PC-9 (cell line): Measurements from ENCODE around the gene LGALS1. TPM values are rescaled to one million over a fixed set of nuclear protein-coding genes. Genes with fewer than 3 reads are reported as not detected.

Experiments used
- BruUV-seq: library from RNA; stranded (reverse); fragments of 400-500 nt; replicated peaks from 2 replicates; lab custom pipeline; 2021; lab: Mats Ljungman, UMichigan
- CTCF ChIA-PET: fragments of 300-600 bp; sonication (Branson Sonifier 250); formaldehyde crosslinking; loops from one replicate; lab custom pipeline; 2022; ENCODE audit warnings: antibody characterized with exemption; lab: Charles Lee
- POLR2A ChIA-PET: fragments of 300-600 bp; sonication (Branson Sonifier 250); formaldehyde crosslinking; loops from one replicate; lab custom pipeline; 2022; ENCODE audit warnings: antibody characterized with exemption; ENCODE audit not compliant: unreplicated experiment; lab: Charles Lee
- DNase-seq, 2 experiments: peaks; one replicate each; pipeline versions ENCODE4 v3.0.0 to v3.0.0-alpha.2; 2015 to 2022; ENCODE audit warnings: mixed read lengths in 1 of 2
- H2AFZ ChIP-seq: fragments of 200-600 bp; sonication (generic); 2 replicates; pipeline ENCODE4 v1.8.1; 2017; ENCODE audit warnings: antibody characterized with exemption
- H3F3A ChIP-seq: fragments of 200-600 bp; sonication (generic); 2 replicates; pipeline ENCODE4 v1.8.1; 2017; ENCODE audit warnings: antibody characterized with exemption, mild to moderate bottlenecking, low read depth; ENCODE audit not compliant: insufficient read depth
- H3K27ac ChIP-seq: fragments of 200-600 bp; sonication (generic); 2 replicates; pipeline ENCODE4 v1.6.1; 2016; ENCODE audit warnings: mixed run types
- H3K27me3 ChIP-seq: fragments of 200-600 bp; sonication (generic); 2 replicates; pipeline ENCODE4 v1.6.1; 2016; ENCODE audit warnings: low read depth, mixed run types; ENCODE audit not compliant: insufficient read depth
- H3K36me3 ChIP-seq: fragments of 200-600 bp; sonication (generic); 2 replicates; pipeline ENCODE4 v1.6.1; 2016; ENCODE audit warnings: low read depth, mixed run types
- H3K4me1 ChIP-seq: fragments of 200-600 bp; sonication (generic); replicated peaks from 2 replicates; pipeline ENCODE4 v1.6.1; 2016; ENCODE audit warnings: mixed run types; ENCODE audit not compliant: insufficient read depth
- H3K4me2 ChIP-seq: fragments of 200-600 bp; sonication (generic); 2 replicates; pipeline ENCODE4 v1.6.1; 2017; ENCODE audit warnings: mixed run types
- H3K4me3 ChIP-seq: fragments of 200-600 bp; sonication (generic); 2 replicates; pipeline ENCODE4 v1.6.1; 2016; ENCODE audit warnings: mixed run types
- H3K79me2 ChIP-seq: fragments of 200-600 bp; sonication (generic); 2 replicates; pipeline ENCODE4 v1.6.1; 2017; ENCODE audit warnings: low read depth, mixed run types
- H3K9me2 ChIP-seq: fragments of 200-600 bp; sonication (generic); 2 replicates; pipeline ENCODE4 v1.8.1; 2017; ENCODE audit warnings: mild to moderate bottlenecking; ENCODE audit not compliant: insufficient read depth
- H3K9me3 ChIP-seq: fragments of 200-600 bp; sonication (generic); 2 replicates; pipeline ENCODE4 v1.8.1; 2016; ENCODE audit warnings: low read depth; ENCODE audit not compliant: insufficient read depth
- H4K20me1 ChIP-seq: fragments of 200-600 bp; sonication (generic); 2 replicates; pipeline ENCODE4 v1.8.1; 2017; ENCODE audit not compliant: insufficient read depth
- EZH2 ChIP-seq: fragments of 200-600 bp; sonication (generic); IDR thresholded peaks from 2 replicates; pipeline ENCODE4 v1.8.0; 2017; ENCODE audit warnings: antibody characterized with exemption, low read depth
- intact Hi-C: fragments of 100-400 bp; cut with micrococcal nuclease; formaldehyde crosslinking; loops from one replicate; pipeline ENCODE4 v1.10.0; 2022; ENCODE audit not compliant: unreplicated experiment
- total RNA-seq: library from RNA; stranded (reverse); gene quantifications from 2 replicates; pipeline ENCODE4 v1.2.3, GENCODE V29; 2021
- TF ChIP-seq, protein P1 (sequence below): fragments of 200-600 bp; sonication (generic); conservative IDR thresholded peaks from 2 replicates; pipeline ENCODE4 v1.6.1; 2017; ENCODE audit warnings: mixed run types, antibody characterized with exemption, mild to moderate bottlenecking, moderate library complexity

LGALS1 gene
- total RNA-seq, 1 experiment from 2014 or later, result 791 TPM

DNA sequence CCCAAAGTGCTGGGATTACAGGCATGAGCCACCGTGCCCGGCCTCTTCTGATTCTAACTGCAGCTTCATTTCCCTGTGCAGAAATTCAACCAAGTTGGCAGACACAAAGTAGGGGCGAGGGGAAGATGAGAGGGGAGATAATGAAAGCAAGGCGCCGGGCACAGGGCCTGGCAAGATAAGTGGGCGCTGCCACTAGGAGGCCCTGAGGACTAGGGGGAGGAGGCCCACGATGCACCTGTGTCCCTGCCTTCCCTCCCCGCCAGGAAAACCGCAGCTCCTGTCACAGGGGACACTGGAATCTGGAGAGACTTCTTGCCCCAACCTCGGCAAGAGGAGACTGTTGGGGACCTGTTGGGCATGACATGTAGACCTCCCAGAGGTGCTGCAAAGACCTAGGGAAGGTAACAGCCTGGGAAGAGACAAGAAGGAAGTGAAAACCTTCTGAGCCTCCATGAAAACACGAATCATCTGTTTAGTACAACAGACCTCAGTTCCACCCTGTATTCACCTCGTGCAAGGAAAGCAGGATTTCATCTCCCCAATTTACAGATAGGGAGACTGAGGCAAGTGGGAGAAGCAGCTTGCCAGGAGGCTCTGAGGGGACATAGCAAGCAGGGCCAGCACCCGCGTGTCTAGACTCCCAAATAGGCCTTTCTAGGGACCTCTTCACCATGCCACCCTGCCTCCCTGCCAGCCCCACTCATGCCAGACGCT lies 3.1 kb upstream of the LGALS1 start:
- H3K27ac ChIP-seq, result no peak overlapping the region
- POLR2A ChIA-PET, result interaction anchor here (0.6 to 0.7 kb wide), 2 partner anchors 10 to 24 kb away, joined by 3 to 5 read pairs; no protein-coding TSS in a partner anchor
- no peak for TF ChIP-seq EZH2
- TF ChIP-seq, protein P1, sequence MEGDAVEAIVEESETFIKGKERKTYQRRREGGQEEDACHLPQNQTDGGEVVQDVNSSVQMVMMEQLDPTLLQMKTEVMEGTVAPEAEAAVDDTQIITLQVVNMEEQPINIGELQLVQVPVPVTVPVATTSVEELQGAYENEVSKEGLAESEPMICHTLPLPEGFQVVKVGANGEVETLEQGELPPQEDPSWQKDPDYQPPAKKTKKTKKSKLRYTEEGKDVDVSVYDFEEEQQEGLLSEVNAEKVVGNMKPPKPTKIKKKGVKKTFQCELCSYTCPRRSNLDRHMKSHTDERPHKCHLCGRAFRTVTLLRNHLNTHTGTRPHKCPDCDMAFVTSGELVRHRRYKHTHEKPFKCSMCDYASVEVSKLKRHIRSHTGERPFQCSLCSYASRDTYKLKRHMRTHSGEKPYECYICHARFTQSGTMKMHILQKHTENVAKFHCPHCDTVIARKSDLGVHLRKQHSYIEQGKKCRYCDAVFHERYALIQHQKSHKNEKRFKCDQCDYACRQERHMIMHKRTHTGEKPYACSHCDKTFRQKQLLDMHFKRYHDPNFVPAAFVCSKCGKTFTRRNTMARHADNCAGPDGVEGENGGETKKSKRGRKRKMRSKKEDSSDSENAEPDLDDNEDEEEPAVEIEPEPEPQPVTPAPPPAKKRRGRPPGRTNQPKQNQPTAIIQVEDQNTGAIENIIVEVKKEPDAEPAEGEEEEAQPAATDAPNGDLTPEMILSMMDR, result no peak
- H4K20me1 ChIP-seq, result no peaks in the 10 kb centered on the region
- H3K4me1 ChIP-seq, result peaks cover 41% of the 10 kb centered on the region
- no peak overlapping the region for H3K4me3 ChIP-seq
- H3K27me3 ChIP-seq, result no peaks in the 10 kb centered on the region
- no peaks in the 10 kb centered on the region for H3K9me3 ChIP-seq
- no TSS peak for BruUV-seq
- no peaks in the 10 kb centered on the region for H3K9me2 ChIP-seq
- H2AFZ ChIP-seq, result no peak overlapping the region
- CTCF ChIA-PET, result interaction anchor here (0.6 kb wide), 1 partner anchor 127 kb away, joined by 6 read pairs; no protein-coding TSS in a partner anchor
- no peak overlapping the region for H3K4me2 ChIP-seq
- intact Hi-C loops, result loop anchor here (10.0 kb wide), 1 partner anchor 128 kb away; no protein-coding TSS in a partner anchor
- H3K36me3 ChIP-seq, result no peaks in the 10 kb centered on the region
- H3F3A ChIP-seq, result peaks cover 50% of the 10 kb centered on the region
- no peak for DNase-seq
- H3K79me2 ChIP-seq, result 0 out of 2 replicates have a peak, but pooled peaks cover 3% of the 10 kb centered on the region

DNA sequence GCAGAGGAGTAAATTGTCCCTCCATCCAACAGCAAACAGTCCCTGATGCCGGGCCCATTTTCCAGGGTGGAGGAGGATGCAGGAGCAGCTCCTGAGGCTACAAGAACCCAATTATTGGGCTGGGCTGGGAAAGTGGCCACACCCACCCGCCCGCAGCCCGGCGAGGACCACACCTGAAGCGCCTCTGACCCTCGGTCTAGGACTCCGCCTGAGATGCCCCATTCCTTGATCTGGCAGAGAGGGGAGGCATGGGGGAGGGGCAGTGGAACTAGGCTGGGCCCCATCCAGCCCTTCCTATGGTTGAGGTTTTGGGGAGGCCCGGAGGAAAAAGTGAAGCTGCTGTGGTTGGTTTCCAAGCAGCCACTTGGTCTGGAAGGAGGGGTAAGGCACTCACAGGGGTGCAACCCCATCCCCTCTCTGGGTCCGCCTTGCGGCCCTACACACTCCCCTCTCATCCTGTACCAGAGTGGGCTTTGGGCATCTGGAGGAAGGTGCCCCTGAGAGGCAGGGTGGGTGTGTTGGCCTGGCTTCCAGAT lies 2.4 kb upstream of the LGALS1 start:
- TF ChIP-seq EZH2, result no peak
- ChIA-PET POLR2A (no interaction called here), CTCF (no interaction called here)
- no peak for DNase-seq
- Histone ChIP-seq H4K20me1 (no peaks in the 10 kb centered on the region), H3K36me3 (no peaks in the 10 kb centered on the region), H3K4me3 (no peak overlapping the region), H3K9me2 (no peaks in the 10 kb centered on the region), H3K27me3 (no peaks in the 10 kb centered on the region), H3K4me1 (peaks cover 43% of the 10 kb centered on the region), H2AFZ (no peak overlapping the region), H3K9me3 (no peaks in the 10 kb centered on the region), H3K27ac (no peak overlapping the region), H3K4me2 (no peak overlapping the region), H3F3A (peaks cover 46% of the 10 kb centered on the region), H3K79me2 (no peaks in the 10 kb centered on the region)
- BruUV-seq, result no TSS peak
- intact Hi-C loops, result loop anchor here (10.0 kb wide), 1 partner anchor 128 kb away; no protein-coding TSS in a partner anchor

DNA sequence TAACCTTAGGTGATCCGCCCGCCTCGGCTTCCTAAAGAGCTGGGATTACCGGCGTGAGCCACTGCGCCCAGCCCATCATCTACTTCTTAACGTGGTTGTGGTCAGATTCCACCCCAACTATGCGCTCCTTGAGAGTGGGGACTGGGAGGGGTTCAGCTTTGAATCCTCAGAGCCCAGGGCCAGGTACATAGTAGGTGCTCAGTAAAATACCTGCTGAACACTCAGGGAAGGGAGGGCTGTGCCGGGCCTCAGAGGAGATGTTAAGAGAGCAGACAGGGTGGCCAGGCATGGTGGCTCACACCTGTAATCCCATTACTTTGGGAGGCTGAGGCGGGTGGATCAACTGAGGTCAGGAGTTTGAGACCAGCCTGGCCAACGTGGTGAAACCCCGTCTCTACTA lies 1.2 kb upstream of the LGALS1 start:
- no peaks in the 10 kb centered on the region for H4K20me1 ChIP-seq
- no peaks in the 10 kb centered on the region for H3K27me3 ChIP-seq
- H2AFZ ChIP-seq, result no peak overlapping the region
- no peaks in the 10 kb centered on the region for H3K9me2 ChIP-seq
- H3K4me1 ChIP-seq, result peaks cover 46% of the 10 kb centered on the region
- ChIA-PET CTCF (interaction anchor here (0.6 kb wide), 1 partner anchor 57 kb away, joined by 4 read pairs; no protein-coding TSS in a partner anchor), POLR2A (no interaction called here)
- peaks cover 37% of the 10 kb centered on the region for H3F3A ChIP-seq
- peak overlapping the region; percentile 88 for H3K4me2 ChIP-seq
- H3K9me3 ChIP-seq, result no peaks in the 10 kb centered on the region
- no TSS peak for BruUV-seq
- DNase-seq, result no peak
- no peak overlapping the region for H3K4me3 ChIP-seq
- TF ChIP-seq, protein P1, result no peak
- TF ChIP-seq EZH2, result no peak
- no peaks in the 10 kb centered on the region for H3K36me3 ChIP-seq
- intact Hi-C loops, result loop anchor here (10.0 kb wide), 1 partner anchor 129 kb away; no protein-coding TSS in a partner anchor
- peak overlapping the region; percentile 27; the same call in 1 of the 2 replicates for H3K27ac ChIP-seq
- H3K79me2 ChIP-seq, result no peaks in the 10 kb centered on the region
